GM12878 (cell line): ENCODE measurements around the gene PODN. TPM values are rescaled to one million over a fixed set of nuclear protein-coding genes. Genes with fewer than 3 reads are reported as not detected.

Source experiments
- CBFB ChIP-seq: IDR thresholded peaks from 2 replicates; pipeline ENCODE4 v1.6.1; 2016; ENCODE audit warnings: antibody characterized with exemption, low read depth
- CEBPB ChIP-seq, 2 experiments: fragments of 150-350 bp in 1 of 2; IDR thresholded peaks; 2 replicates each; pipeline ENCODE4 v1.6.1; 2012 to 2014; ENCODE audit warnings: low read depth in 2 of 2, low read length in 2 of 2, borderline replicate concordance in 1 of 2, inconsistent platforms in 1 of 2
- DPF2 ChIP-seq: fragments of 450-650 bp; IDR thresholded peaks from 2 replicates; pipeline ENCODE4 v1.6.1; 2017; ENCODE audit warnings: mild to moderate bottlenecking
- GABPA ChIP-seq: IDR thresholded peaks from 2 replicates; pipeline ENCODE4 v1.6.1; 2014; ENCODE audit warnings: antibody characterized with exemption, low read depth, mild to moderate bottlenecking, inconsistent platforms
- HDGF ChIP-seq: fragments of 450-650 bp; IDR thresholded peaks from 2 replicates; pipeline ENCODE4 v1.6.1; 2016; ENCODE audit warnings: antibody characterized with exemption
- IKZF2 ChIP-seq, 2 experiments: fragments of 450-650 bp; IDR thresholded peaks; 2 replicates each; pipeline ENCODE4 v1.6.1; 2017; ENCODE audit warnings: mild to moderate bottlenecking in 2 of 2, moderate library complexity in 2 of 2
- JUNB ChIP-seq: IDR thresholded peaks from 2 replicates; pipeline ENCODE4 v1.6.1; 2016; ENCODE audit warnings: antibody characterized with exemption, mild to moderate bottlenecking
- KDM1A ChIP-seq: fragments of 200-600 bp; sonication (generic); IDR thresholded peaks from 2 replicates; pipeline ENCODE4 v1.6.1; 2016; ENCODE audit warnings: borderline replicate concordance
- MEF2B ChIP-seq: fragments of 450-650 bp; IDR thresholded peaks from 2 replicates; pipeline ENCODE4 v1.6.1; 2018; ENCODE audit warnings: mild to moderate bottlenecking, moderate library complexity; ENCODE audit not compliant: partially characterized antibody, poor library complexity, severe bottlenecking
- MXI1 ChIP-seq: fragments of 150-350 bp; IDR thresholded peaks from 2 replicates; pipeline ENCODE4 v1.6.1; 2011; ENCODE audit warnings: low read depth, mild to moderate bottlenecking, inconsistent platforms, low read length, improper control_type of control experiment
- NFXL1 ChIP-seq: fragments of 450-650 bp; IDR thresholded peaks from 2 replicates; pipeline ENCODE4 v1.6.1; 2017; ENCODE audit warnings: antibody characterized with exemption, mild to moderate bottlenecking, borderline replicate concordance
- NR2C1 ChIP-seq: fragments of 450-650 bp; IDR thresholded peaks from 2 replicates; pipeline ENCODE4 v1.6.1; 2017; ENCODE audit warnings: antibody characterized with exemption, mild to moderate bottlenecking, moderate library complexity
- POLR2AphosphoS2 ChIP-seq: IDR thresholded peaks from 2 replicates; pipeline ENCODE4 v1.6.1; 2011; ENCODE audit warnings: low read depth, mild to moderate bottlenecking, low read length, improper control_type of control experiment, moderate library complexity
- PRDM15 ChIP-seq: fragments of 450-650 bp; formaldehyde crosslinking; IDR thresholded peaks from 2 replicates; pipeline ENCODE4 v1.4.0; 2020; ENCODE audit warnings: mild to moderate bottlenecking, moderate library complexity
- SKIL ChIP-seq: fragments of 450-650 bp; IDR thresholded peaks from 2 replicates; pipeline ENCODE4 v1.6.1; 2017; ENCODE audit warnings: mild to moderate bottlenecking, low read depth, inconsistent platforms; ENCODE audit not compliant: poor library complexity, severe bottlenecking
- STAT3 ChIP-seq: IDR thresholded peaks from 2 replicates; pipeline ENCODE4 v1.6.1; 2011; ENCODE audit warnings: low read depth, low read length, improper control_type of control experiment
- TCF12 ChIP-seq: IDR thresholded peaks from 2 replicates; pipeline ENCODE4 v1.6.1; 2011; ENCODE audit warnings: low read depth, mild to moderate bottlenecking, low read length
- YBX1 ChIP-seq: fragments of 450-650 bp; IDR thresholded peaks from 2 replicates; pipeline ENCODE4 v1.6.1; 2016; ENCODE audit warnings: antibody characterized with exemption
- ZBTB33 ChIP-seq: fragments of 450-650 bp; IDR thresholded peaks from 2 replicates; pipeline ENCODE4 v1.6.1; 2017; ENCODE audit warnings: mild to moderate bottlenecking
- ZBTB4 ChIP-seq: fragments of 450-650 bp; formaldehyde crosslinking; IDR thresholded peaks from 2 replicates; pipeline ENCODE4 v1.4.0; 2022; ENCODE audit warnings: mild to moderate bottlenecking, moderate library complexity
- polyA plus RNA-seq, 11 experiments: library from polyadenylated mRNA; depleted of rRNA in 4 of 11; unstranded in 6 of 11; stranded (reverse) in 5 of 11; fragments of >200 nt; fragmentation: Nextera tagmentation in 4 of 11; fragmentation: Illumina TruSeq in 1 of 11; extraction: Ambion mirVana in 4 of 11; extraction: Trizol in 1 of 11; gene quantifications; 1 replicate in 1 of 11; 2 replicates in 10 of 11; pipeline versions ENCODE4 v1.2.1 to v1.2.3, GENCODE V29; 2011 to 2016; ENCODE audit warnings: inconsistent platforms in 2 of 11, missing spikeins in 2 of 11, low read depth in 1 of 11
- total RNA-seq, 4 experiments: library from RNA; depleted of rRNA in 3 of 4; stranded (reverse); fragments of >200 nt in 3 of 4; fragmentation: Illumina TruSeq in 1 of 4; extraction: Trizol in 1 of 4; gene quantifications; 2 replicates each; pipeline versions ENCODE4 v1.2.1 to v1.2.3, GENCODE V29; 2013 to 2021

The PODN gene
- total and polyA plus RNA-seq, 10 of the 15 experiments (the other 5 are each of a cell fraction or from before 2014, with no cell fraction given), result 0.10 TPM; not detected in 9

GRCh38 chr1:53014791-53015507 lies 47.1 kb upstream of the PODN start (continued):
- TF ChIP-seq NFXL1, result no peak
- no peak for TF ChIP-seq CEBPB (IDR thresholded peaks at IDR 0.05; ENCODE audit: borderline replicate concordance in 1 of 2, low read depth in 2 of 2, low read length in 2 of 2)
- no peak for TF ChIP-seq MEF2B
- no peak for TF ChIP-seq STAT3
- TF ChIP-seq DPF2, result no peak
- TF ChIP-seq IKZF2 (IDR thresholded peaks at IDR 0.05), result peak in 1 of 2 experiments; percentile 14; a peak in 1 of 4 replicates
- no peak for TF ChIP-seq PRDM15 (CRISPR knock-in tag)
- TF ChIP-seq SKIL, result no peak
- TF ChIP-seq HDGF, result no peak
- peak; percentile 79 for TF ChIP-seq GABPA
- TF ChIP-seq MXI1, result peak; percentile 87
- 0 out of 2 replicates have a peak, but pooled peaks have one; percentile 23 for TF ChIP-seq TCF12
- TF ChIP-seq ZBTB4 (CRISPR knock-in tag), result no peak
- no peak for TF ChIP-seq JUNB
- TF ChIP-seq ZBTB33, result no peak
- peak; percentile 77; the same call in 1 of the 2 replicates for TF ChIP-seq POLR2AphosphoS2
- TF ChIP-seq CBFB, result no peak
- TF ChIP-seq KDM1A, result no peak
- TF ChIP-seq NR2C1, result peak; percentile 84
- no peak for TF ChIP-seq YBX1
